ENCODE measurements around the gene ZDHHC13. TPM values are rescaled to one million over a fixed set of nuclear protein-coding genes. Genes with fewer than 3 reads are reported as not detected.

Gene ZDHHC13
- total RNA-seq, result 5.6 TPM
- long read RNA-seq, transcript ZDHHC13-201 (16 exons, 2,283 nt), result minor isoform, 5 of 19 reads
- long read RNA-seq, transcript ZDHHC13-202 (17 exons, 2,445 nt), result major isoform, 9 of 19 reads
- long read RNA-seq, partial matches to known transcripts, result 0 of 19 reads
- long read RNA-seq, other reads (novel, unspliced or antisense), result 5 of 19 reads

DNA sequence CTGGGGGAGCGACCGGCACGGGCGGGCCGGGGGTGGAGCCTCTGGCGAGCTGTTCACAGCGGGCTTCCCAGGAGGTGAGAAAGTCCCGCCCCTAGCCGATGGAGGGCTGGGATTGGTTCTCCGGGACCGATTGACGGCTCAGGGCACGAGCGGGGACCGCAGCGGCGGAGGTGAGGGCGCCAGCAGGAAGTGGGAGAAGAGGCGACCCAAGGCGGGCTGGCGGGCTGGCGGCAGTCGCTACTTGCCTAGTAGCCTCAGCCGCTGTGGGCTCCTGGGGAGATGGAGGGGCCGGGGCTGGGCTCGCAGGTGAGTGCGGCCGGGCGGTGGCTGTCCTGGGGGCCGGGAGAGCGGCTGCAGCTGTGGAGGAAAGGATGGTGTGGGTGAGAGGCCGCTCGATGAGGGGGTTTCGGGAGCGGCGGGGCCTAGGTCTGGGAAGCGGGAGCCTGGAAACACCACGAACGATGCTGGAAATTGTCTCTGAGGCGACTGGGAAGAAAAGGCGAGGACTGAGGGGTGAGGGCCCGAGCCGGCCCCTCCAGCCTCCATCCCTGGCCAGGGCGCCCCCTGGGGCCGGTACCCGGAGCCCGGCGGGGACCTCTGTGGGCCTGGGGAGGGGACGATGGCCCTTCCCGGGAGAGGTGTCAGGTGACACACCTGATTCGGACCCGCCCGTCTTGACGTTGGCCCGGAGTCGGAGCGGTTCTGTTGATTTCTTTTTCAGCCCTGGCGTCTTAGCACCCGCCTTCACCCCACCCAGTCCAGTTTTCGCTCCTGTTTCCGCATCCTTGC is at the start of gene ZDHHC13:
Gene ZDHHC13 (plus strand): TSS at position 198 of the 789 bp plus-strand sequence. CDS start 82 bp downstream, at position 280.
- intact Hi-C loops (cut with DNase I), result no loop called here
- ATAC-seq (ENCODE audit: poor library complexity) (peak; percentile 100), DNase-seq (peak; percentile 97)

DNA sequence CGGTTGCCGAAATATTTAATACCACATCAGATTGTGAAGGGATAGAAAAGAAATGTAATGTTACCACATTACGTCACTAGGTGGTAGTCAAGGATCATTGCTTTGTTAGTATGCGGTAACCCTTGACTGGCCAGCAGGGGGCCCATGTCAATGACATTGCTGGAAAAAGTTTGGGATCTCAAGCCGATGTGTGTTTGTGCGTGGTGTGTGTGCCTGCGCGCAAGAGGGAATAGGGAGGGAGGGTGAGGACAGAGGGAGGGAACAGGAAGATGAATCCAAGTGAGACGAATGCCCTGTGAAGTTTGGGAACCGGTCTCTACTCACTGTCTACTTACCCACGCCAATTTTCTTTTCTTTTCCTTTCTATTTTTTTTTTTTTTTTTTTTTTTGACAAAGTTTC is 45.7 kb upstream of the ZDHHC13 start:
- peak; percentile 95 for ATAC-seq (ENCODE audit: poor library complexity)
- intact Hi-C loops (cut with DNase I), result loop anchor here (2.0 kb wide), 1 partner anchor 484 kb away; no protein-coding TSS in a partner anchor
- peak; percentile 79 for DNase-seq

DNA sequence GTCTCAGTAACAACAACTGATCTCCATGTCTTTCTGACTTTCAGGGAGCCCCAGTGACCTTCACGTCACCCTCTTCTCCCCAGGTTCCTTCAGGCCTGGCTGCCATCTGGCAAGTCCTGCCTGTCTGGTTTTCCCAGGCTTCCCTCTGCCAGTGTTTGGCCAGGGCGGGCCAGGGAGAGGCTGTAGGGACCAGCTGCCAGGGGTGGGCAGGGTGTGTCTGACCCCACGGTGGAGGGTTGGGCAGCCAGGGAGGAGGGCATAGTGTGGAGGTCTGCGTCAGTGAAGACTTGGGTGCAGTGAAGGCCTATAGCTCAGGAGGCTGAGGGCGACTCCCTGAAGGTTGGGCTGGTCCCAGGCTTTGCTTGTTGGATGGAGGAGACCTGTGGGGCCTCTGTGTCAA is 44.5 kb upstream of the ZDHHC13 start:
- intact Hi-C loops (cut with DNase I), result no loop called here
- no peak for DNase-seq
- no peak for ATAC-seq (ENCODE audit: poor library complexity)

DNA sequence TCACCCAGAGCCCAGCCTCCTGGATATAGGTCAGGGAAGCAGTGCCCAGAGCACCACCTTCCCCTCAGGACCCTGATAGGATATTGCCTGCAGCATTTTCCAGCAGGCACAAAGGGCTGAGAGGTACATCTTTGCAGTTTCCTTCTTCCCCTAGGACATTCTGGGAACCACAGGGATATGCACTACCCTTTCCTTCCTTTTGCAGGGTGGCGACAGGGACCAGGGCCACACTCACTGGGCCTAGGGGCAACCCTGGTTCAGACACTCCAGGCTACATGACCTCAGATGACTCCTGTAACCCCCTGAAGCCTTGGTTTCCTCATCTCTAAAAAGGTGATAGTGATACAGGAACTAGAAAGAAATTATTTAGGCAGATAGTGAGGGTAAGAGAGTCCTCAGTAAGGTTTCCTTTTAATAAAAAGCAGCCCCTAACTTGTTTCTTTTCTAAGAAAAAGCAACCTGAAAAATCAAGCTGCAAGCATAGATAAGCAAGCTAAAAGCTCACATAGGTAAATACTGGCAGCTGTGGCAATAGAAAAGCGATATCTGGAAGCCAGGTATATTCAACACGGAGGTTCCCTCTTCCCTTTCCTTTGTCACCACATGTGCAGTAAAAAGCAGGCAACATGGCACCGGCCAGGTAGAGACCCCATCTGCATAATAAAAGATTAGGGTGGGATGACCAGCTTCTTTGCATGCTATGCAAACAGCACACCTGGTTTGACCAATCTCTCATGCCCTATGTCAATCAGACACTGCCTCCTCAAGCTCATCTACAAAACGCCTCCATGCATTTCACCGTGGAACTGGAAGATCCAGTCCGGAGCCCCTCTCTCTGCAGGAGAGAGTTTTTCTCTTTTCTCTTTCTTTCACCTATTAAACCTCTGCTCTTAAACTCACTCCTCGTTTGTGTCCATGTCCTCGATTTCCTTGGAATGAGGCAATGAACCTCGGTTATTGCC is 43.2 kb upstream of the ZDHHC13 start:
- intact Hi-C loops (cut with DNase I), result no loop called here
- ATAC-seq (ENCODE audit: poor library complexity) (no peak), DNase-seq (no peak)

GRCh38 chr11:19075636-19076035 is 41.3 kb upstream of the ZDHHC13 start:
- ATAC-seq (ENCODE audit: poor library complexity), result no peak
- intact Hi-C loops (cut with DNase I), result loop anchor here (5.0 kb wide), 1 partner anchor 37 kb away; no protein-coding TSS in a partner anchor
- no peak for DNase-seq

GRCh38 chr11:19076744-19077589 is 40.0 kb upstream of the ZDHHC13 start:
- DNase-seq (peak; percentile 55), ATAC-seq (ENCODE audit: poor library complexity) (peak; percentile 85)
- intact Hi-C loops (cut with DNase I), result loop anchor here (5.0 kb wide), 1 partner anchor 35 kb away; no protein-coding TSS in a partner anchor

GRCh38 chr11:19077965-19078364 is 39.0 kb upstream of the ZDHHC13 start:
- intact Hi-C loops (cut with DNase I), result loop anchor here (5.0 kb wide), 1 partner anchor 34 kb away; no protein-coding TSS in a partner anchor
- no peak for ATAC-seq (ENCODE audit: poor library complexity)
- no peak for DNase-seq

GRCh38 chr11:19079643-19080440 is 37.1 kb upstream of the ZDHHC13 start:
- intact Hi-C loops (cut with DNase I), result loop anchor here (5.0 kb wide), 1 partner anchor 32 kb away; no protein-coding TSS in a partner anchor
- no peak for ATAC-seq (ENCODE audit: poor library complexity)
- no peak for DNase-seq

GRCh38 chr11:19080579-19080993 is 36.4 kb upstream of the ZDHHC13 start:
- intact Hi-C loops (cut with DNase I), result no loop called here
- no peak for DNase-seq
- no peak for ATAC-seq (ENCODE audit: poor library complexity)

DNA sequence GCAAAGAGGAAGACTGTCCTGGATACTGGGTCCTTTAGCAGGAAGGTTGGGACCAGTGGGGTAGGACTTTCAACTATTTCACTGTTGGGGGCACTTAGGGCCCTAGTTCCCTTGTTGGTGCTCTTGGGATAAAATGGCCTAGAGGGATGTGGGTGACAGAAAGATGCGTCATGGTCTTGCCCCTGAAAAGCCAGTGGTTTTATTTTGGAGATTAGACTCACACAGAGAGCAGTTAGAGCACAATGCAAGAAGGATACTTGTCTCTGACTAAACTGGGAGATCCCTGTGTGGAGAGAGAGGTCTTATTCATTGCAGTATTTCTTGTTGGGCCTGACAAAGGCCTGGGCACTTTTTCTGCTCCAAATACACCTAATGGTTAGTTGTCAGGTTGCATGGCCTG is 33.8 kb upstream of the ZDHHC13 start:
- intact Hi-C loops (cut with DNase I), result no loop called here
- DNase-seq, result no peak
- no peak for ATAC-seq (ENCODE audit: poor library complexity)

DNA sequence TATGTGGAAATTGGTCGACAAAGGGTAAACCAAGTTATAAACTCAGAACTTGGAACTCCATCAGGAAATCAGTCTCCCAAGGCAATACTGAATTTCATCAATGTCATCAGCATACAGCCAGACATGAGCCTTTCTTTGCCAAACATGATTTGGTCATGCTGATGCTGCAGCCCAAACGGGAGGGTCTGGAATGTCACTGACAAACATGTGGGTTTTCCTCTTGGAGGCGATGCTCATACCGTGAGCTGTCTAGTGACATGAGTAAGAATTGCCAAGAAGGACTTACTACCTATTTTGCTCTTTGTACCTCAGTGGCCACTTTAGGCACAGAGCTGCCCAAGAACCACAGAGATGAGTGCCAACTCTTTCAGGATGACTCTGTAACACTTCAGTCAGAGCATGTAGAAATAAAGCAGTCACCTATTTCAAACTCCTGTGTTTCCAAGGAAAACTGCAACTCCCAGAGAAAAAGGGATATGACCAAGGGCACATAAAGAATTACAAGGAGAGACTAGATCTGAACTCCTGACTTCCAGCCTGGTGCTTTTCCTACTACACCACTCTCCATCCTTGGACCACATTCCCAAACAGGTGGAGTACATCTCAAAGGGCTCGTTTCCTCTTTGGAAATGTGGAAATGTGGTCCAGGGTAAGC is 32.2 kb upstream of the ZDHHC13 start:
- ATAC-seq (ENCODE audit: poor library complexity), result no peak
- DNase-seq, result no peak
- intact Hi-C loops (cut with DNase I), result no loop called here

DNA sequence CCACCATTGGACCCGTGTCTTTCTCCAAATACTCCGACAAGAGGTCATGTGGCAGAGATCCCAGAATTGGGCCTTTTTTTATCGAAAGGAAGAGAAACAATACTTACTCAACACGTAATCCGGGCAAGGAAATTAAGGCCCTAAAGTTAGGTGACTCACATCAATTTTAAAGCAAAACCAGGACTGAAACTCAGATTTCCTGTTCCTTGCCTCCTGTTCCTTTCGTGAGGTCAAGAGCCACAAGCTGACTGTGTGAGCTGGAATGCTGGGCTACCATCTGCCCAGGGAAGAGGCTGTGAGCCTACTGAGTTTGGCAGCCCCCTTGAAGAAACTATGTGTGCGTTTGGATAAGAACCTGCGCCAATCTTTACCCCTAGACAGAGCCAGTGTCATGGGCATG is 29.3 kb upstream of the ZDHHC13 start:
- DNase-seq, result no peak
- no peak for ATAC-seq (ENCODE audit: poor library complexity)
- intact Hi-C loops (cut with DNase I), result no loop called here

DNA sequence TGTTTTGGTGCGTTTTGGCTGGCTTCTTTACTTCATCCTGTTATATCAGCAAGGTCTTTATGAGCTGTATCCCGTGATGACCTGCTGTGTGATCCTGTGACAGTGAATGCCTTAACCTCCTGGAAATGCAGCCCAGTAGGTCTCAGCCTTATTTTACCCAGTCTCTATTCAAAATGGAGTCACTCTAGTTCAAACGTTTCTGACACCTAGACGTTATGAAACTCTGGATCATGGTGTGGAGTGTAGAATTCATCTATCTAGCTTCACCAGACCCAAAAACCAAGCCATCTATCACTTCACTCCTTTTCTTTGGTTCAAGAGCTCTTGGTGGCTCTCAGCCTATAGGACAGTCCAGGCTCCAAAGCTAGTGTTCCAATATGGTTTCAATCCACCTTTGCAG is 28.2 kb upstream of the ZDHHC13 start:
- DNase-seq, result no peak
- intact Hi-C loops (cut with DNase I), result no loop called here
- ATAC-seq (ENCODE audit: poor library complexity), result no peak

- DNase-seq (no peak), ATAC-seq (ENCODE audit: poor library complexity) (no peak)
- intact Hi-C loops (cut with DNase I), result no loop called here
Observed at GRCh38 chr11:19089421-19089820, 27.5 kb upstream of the ZDHHC13 start.

- intact Hi-C loops (cut with DNase I), result no loop called here
- DNase-seq, result no peak
- no peak for ATAC-seq (ENCODE audit: poor library complexity)
Observed at GRCh38 chr11:19091366-19091765, 25.6 kb upstream of the ZDHHC13 start.

DNA sequence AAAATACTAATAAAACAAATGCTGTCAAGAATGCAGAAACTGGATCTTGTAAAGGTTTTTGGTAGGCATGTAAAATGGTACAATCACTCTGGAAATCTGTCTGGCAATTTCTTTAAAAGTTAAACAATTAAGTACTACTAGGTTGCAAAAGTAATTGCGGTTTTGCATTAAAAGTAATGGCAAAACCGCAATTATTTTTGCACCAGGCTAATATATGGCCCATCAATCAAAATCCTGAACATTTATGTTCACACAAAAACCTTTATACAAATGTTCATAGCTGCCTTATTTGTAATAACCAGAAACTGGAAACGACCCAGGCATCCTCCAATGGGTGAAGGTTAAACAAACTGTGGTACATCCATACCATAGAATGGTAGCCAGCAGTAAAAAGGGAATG is 24.6 kb upstream of the ZDHHC13 start:
- ATAC-seq (ENCODE audit: poor library complexity) (no peak), DNase-seq (no peak)
- intact Hi-C loops (cut with DNase I), result no loop called here

DNA sequence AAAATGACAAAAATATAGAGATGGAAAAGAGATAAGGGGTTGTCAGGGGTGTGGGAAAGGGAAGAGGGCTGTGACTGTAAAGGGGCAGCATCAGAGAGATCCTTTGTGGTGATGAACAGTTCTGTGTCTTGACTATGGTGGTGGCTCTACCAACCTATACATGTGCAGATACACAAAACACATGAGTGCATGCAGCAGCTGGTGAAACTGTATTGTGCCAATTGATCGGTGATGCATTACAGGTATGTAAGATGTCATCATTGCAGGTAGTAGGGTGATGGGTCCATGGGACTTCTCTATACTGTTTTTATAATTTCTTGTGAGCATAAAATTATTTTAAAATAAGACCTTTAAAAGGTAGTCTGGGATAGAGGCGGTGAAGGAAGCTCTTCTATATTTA is 24.1 kb upstream of the ZDHHC13 start:
- DNase-seq (no peak), ATAC-seq (ENCODE audit: poor library complexity) (no peak)
- intact Hi-C loops (cut with DNase I), result no loop called here

All from Right ventricle myocardium superior (tissue), 1 donor.